Activated CD4-positive, alpha-beta T cell treated with anti-CD3 and anti-CD28 coated beads, Interleukin-2, amount 50 U/mL, for 24 hours (primary cell): ENCODE measurements around the gene EPB41L3.

Experiments used
- DNase-seq, 2 donors: peaks; one replicate each; pipeline ENCODE4 v3.0.0-alpha.2; 2020; ENCODE audit warnings: low read depth in 1 of 2, low spot score in 1 of 2

EPB41L3 gene

DNA sequence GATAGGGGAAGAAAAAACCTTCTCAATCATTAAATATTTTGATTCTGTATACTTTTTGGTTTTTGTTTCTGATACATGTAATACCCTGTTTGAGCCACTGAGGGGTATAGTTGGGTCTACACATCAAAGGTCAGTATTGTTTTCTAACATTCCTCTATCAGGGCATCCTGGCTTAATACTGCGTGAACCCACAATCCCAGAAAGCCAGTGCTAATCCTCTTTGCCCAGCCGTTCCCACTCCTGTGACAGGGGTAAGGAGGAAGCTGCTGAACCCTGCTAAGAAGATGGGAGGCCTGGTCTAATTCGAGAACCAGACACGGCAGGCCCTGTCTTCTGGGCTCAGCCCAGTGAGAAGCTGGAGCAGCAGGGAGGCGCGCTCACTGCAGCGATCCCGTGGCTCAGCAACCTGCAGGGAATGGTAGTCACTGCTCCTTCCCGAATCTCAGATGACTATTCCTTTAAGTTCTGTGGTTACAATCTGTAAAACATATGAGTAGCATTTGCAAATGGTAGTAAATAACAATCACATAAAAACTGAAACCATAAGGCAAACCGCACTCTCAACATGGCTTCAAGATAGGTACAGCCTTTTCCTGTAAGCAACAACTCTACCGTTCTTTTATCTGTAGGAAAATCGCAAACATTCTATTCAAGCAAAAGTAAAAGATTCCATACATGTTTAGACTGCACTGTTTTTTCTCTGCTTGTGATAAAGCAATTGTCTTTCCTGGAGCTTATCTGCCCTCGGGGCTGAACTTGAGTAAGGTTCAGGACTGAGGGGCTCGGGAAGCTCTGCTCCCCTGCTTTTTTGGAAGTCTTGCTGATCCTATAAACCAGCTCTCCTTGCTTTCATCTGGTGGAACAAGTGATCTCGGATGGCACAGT lies 87.0 kb downstream of the EPB41L3 start:
- no peak for DNase-seq

DNA sequence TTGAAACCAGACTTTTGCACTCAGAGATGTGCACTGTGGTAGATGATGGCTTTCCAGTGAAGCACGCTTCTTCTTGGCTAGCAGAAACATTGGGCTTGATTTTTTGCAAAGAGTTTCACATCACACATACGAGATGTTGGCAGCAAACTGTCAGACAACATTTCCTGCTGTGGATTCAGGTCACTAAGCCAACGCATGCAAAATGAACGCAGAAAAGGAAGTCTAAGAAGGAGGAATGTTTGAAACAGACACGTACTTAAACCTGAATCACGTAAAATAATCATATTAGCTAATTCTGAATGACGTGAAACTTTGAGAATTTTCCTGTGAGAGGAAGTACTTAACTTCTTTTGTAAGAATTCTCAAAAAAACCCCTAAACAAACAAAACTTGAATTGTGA lies 88.1 kb downstream of the EPB41L3 start:
- DNase-seq, result no peak

DNA sequence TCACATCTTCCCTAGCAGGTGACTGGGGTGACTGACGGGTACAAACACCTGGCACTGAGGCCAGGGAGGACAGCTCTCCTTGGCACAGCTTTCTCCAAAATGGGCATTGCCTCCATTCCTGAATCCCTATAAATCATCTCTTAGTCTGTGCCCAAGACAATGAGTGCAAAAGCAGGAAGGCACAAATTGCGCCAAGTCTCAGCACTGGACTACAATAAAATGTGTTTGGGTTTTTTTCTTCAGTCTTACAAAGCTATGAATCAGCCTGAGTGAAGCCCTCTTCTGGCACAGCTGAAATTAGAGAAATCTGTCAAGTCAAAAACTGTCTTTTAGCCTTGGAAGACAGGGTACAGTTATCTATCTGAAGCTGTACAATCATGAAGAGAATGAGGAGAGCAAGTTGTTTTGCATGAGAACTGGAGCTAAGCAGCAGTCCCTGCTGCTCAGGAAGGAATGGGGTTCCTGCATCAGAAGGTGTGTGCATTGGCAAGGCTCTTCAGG lies 90.8 kb downstream of the EPB41L3 start:
- no peak for DNase-seq

DNA sequence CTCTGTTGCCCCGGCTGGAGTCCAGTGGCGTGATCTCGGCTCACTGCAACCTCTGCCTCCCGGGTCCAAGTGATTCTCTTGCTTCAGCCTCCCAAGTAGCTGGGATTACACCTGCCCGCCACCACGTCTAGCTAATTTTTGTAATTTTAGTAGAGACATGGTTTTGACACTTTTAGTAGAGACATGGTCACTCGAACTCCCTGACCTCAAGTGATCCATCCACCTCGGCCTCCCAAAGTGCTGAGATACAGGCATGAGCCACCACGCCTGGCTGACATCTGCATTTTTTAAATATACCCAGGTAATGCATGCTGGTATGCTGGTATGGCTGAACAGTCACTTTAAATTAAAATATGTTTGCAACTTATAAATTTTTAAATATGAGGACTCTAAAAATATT lies 91.9 kb downstream of the EPB41L3 start:
- no peak for DNase-seq

DNA sequence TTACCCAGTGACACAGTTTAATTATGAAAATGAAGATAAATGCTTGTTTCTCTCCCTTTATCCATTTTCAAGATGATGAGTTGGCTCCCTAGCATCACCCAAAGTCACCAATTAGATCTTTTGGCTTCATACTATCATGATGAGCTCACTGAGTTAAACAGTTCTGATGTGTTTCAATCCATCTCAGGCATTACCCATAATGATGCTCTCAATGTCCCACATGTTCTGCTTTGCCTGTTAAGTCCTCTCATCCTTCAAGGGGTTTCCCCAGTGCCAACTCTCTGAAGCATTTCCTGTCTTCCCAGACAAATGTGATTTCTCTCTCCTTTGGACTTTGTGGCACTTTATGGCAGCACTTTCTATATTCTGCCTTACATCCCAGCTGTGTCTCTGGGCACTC lies 92.6 kb downstream of the EPB41L3 start:
- no peak for DNase-seq

DNA sequence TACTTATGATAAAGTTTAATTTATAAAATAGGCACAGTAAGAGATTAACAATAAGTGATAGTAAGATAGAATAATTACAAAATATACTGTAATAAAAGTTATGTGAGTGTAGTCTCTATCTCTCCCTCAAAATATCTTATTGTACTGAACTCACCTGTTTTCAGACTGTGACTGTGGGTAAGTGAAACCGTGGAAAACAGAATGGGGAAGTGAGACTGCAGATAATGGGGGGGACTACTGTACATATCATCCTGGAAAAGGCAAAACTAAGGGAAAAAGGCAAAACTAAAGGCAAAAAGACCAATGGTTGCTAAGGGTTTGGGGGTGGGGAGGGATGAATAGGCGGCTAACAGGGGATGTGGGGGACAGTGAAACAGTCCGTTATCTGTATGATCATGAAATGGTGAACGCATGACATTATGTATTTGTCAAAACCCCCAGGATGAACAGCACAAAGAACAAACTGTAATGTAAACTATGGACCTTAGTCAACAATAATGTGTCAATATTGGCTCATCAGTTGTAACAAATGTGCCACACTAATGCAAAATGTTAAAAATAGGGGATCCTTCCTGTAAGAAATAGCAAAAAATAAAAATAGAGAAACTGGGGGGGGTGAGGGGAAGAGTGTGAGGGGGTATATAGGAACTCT lies 93.8 kb downstream of the EPB41L3 start:
- no peak for DNase-seq

DNA sequence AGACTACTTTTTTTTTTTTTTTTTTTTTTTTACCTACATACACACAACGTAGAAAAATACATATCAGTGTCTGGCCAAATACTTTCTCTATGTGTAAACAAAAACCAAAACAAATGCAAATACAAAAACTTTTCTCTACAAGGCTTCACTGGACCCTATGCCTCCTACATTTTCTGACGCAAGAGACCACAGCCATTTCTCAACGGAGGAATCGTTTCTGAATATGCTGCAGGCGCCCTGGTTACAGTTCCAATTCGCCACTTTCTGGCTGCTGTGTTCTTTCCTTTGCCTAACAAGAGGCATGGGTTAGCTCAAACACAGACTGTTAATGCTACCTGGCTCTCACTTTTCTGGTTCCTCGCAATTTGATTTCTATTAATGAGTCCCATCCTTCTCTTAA lies 96.4 kb downstream of the EPB41L3 start:
- DNase-seq, result no peak

DNA sequence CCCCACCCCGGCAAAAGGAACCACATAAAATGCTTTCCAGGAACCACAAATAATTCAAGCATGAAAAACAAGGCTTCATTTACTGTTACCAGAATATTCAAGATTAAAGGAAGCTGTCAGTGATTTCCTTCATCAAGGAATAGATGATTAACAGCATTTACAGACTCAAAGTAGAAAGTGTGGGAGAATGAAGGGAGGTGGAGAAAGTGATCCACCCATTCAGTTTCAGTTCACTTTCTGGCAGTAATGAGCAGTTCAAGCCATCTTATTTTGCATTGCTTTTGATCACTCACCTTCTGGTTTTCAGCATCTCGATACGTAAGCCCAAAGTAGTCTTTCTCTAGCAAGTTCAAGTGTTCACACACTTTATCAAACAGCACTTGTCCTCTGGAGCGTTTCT lies 99.0 kb downstream of the EPB41L3 start:
- DNase-seq, result no peak

DNA sequence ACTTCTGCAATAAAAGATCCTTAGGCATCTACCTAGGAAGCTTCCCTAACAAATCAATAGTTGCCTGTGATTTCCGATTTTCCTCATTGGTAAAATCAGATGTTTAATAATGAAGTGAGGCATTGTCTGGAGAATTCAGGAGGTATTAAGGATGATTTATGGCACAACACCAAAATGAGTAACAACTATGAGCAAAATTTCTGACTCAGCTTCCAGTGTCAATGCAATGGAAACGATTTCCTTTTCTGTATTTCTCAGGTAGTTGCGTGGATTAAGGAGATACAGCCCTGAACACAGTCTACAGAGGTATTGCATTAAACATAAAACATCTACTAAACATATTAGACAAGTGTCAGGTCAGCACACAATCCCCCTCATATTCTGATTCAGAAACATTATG lies 99.5 kb downstream of the EPB41L3 start:
- no peak for DNase-seq

DNA sequence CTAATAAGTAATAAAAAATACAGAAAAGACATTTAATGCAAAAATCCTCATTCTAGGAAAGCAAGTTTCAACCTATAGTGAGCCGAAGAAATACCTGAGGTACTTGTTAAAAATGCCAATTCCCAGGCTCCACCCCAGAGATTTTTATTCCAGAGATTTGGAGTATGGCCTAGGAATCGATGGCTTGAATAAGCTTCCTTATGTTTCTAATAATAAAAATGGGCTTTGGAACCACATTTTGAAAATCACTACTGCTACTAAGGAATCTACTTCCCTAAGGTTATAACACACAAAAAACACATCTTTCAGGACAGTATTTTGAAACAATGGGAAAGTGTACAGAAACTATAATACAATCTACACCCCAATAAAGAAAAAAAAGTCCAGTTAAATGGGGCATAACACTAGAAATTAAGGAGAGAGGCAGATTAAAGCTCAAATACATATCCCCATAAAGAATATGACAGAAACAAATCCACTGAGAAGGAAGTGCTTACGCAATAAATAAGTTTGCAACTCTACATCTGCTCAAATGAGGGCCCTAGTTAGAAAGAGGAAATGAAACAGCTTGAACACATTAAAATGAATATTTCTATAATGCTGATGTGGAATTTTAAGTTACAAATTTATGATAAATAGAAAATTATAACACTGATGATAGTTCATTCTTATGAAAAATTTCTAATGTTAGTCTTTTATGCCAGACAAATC lies 103.7 kb downstream of the EPB41L3 start:
- no peak for DNase-seq

DNA sequence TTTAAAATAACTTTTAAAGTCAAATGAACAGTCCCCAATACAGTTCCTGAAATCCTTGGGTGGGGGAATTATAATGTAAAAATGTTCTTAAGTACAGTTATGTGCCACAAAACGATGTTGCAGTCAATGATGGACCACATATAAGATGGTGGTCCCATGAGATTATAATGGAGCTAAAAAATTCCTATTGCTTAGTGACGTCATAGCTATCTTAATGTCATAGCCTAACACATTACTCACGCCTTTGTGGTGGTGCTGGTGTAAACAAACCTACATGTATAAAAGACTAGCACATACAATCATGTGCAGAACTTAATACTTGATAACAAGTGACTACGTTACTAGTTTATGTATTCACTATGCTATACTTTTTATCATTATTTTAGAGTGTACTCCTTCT lies 109.4 kb downstream of the EPB41L3 start:
- DNase-seq, result no peak

DNA sequence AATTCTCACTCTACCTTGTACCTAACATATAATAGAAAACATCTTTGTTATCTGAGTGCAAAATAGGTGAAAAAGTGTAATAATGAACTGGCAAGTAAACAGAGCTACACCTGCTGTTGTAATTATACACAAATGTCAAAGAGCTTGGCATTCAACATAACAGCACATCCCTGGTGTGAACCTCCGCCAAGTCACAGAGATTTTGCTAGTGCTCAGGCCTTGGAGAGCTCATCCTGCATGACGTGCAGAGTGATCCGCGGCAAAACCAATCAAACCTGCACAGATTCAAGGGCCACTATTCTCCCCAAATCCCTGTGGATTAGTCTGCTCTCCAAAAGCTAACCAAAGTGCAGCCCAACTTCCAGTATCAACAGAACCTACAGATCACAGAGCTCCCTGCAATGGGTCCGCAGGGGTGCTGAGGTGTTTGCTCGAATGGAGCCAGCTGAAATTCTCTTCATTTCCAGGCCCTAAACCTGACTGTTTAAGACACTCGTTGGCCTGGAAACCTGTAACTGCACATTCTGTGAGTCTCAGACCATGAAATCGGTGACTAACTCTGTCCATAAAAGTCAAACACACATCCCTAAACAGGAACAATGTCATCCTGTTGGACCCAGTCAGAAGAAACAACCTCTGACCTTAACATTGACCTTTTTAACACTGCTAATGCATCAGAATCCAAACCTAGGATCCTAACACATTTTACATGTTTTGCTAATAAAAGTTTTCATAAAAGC lies 111.8 kb downstream of the EPB41L3 start:
- no peak for DNase-seq

DNA sequence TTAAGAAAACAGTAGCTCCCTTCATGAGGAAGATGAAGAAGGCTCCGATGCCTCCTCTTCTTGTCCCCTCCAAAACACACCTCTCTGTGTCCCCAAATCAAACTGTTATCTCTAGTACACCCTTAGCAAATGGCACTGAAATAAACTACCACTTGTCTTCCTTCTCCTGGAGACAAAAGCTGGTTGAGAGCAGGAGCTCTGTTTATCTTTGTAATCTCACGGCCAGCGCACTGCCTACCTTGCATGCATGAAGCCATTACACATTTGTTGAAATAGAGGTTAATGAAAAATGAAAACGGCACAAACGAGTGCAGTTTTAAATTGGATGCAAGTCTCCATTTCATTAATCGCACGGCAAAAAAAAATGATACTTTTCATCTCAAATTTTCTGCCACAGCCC lies 113.7 kb downstream of the EPB41L3 start:
- DNase-seq, result no peak

DNA sequence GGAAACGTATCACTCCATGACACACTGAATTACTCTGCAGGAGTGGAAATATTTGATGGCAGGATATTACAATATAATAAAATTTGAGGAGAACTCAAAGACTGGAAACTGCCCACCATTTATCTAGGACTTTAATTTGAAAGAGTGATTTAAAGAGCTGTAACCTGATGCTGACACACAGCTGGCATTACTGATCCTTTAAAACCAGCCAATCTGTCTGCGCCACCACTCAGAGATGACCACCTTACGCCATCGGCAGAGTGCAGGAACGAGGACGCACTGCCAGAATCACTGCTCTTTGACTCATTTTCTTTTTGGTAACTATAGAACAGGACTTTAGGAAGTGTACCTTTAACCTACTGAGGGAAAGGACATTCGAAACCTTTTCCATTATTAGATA lies 114.1 kb downstream of the EPB41L3 start:
- DNase-seq, result no peak

DNA sequence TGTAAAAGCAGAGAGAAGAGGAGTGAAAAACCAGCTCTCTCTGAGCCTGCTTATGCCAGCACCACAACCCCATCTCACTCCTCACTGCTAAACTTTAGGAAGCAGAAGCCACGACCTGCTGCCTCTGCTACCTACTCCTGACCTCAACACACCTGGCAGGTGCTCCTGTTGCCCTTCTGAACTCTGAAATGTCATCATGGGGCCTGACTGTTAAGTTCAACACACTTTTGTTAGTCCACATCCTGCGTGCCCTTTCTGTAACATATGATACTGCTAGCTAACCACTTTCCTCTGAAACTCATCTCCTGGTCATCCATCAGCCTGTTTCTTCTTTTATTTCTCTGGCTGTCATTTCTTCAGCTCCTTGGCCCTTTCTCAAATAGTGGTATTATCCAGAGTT lies 118.1 kb downstream of the EPB41L3 start:
- DNase-seq, result no peak

DNA sequence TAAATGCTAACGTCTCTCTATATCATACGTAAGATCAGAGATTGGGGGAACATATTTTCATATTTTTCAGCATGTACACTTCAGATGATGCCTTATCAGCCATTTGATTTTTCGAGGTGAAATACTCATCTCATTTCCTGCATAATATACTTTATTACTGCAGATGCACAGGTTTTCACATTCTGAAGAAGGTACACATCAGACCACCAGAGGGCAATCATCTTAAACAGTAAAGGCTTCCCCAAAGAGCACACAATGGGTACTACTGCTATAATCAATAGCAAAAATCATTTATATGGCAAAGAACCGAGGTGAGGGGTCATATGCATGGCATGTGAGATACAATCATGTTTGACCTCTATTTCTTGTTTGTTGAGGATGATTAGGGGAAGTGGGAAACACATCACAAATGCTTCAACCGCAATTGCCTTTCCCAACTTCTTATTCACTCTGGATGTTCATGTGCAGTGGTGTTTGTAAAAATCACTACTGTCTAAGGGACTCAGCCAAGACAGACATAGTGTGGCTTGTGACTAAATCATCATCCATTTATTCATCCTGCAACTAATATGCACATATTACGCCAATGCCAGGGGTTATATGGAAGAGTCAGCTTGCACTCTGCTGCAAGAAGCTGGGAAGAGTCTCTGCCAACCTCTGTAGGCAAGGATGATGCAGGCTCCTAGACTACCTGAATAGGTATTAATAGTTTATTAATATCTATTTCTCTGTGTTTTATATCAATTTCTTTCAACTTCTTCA lies 118.7 kb downstream of the EPB41L3 start:
- DNase-seq, result peak in 1 of 2 donors; percentile 4

DNA sequence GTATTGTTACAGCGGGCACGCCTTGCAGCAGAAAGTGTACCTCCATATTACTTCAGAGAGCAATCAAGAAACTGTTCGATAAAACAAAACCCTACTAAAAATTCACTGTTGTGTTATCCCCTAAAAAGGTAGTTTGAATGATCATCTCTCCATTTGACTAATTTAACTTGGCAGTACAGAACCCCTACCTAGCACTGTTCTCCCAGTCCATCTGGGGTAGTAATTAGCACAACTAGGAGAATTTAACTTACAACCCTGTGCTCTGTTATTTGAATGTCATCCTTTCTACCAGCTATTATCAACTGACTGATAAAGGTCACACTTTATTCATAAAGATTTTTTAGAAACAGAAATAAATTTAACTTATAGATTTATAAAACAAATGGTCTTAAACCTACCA lies 121.2 kb downstream of the EPB41L3 start:
- DNase-seq, result no peak

DNA sequence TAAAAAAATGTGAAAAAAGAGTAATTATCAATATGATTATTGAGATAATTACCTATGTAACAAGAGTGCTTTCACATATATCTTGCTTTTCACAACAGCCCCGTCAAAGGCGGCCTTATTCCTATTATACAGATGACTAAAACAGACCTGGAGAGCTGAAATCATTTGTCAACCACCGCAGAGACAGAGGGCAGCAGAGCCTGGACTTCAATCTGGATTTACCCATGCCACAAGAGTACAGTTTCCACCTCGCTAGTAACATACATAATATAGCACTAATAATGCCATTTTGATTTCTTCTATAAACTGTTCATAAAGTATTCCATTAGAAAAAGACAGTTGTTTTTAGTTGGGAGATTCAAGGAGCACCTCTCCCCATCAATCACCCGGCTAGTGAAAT lies 121.8 kb downstream of the EPB41L3 start:
- no peak for DNase-seq

DNA sequence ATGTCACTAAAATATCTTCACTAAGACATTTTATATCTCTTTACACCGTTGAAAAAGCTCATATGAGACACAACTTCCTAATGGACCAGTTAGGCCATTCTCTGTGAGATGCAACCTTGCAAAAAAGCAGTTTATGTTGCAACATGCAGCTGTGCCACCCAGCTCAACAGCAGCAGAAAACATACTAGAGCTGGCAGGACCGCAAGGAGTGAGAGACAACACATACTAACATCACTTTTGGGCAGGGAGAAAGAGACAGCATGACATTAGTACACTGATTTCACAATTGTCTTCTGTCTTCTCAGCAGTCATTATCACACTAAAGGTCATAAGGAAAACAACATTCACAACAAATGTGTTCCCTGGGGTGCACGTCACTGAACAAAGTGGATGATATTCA lies 122.9 kb downstream of the EPB41L3 start:
- DNase-seq, result no peak

DNA sequence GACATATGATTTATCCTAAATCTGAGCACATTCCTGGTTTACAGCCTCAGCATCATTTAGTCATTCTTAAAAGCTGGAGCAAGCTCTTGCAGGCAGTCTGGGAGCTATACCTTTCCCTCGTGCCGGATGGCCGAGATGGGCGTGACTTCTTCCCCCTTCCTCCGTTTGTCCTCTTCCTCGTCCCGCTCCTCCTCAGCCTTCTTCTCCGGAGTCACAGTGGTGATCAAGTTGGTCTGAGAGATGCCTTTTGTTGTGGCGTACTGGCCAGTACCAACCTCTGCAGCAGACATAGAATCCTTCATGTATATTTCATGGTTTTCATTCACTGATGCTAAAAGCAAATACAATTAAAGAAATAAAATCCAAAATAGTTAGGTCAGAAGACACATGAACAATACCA lies 124.2 kb downstream of the EPB41L3 start:
- no peak for DNase-seq

DNA sequence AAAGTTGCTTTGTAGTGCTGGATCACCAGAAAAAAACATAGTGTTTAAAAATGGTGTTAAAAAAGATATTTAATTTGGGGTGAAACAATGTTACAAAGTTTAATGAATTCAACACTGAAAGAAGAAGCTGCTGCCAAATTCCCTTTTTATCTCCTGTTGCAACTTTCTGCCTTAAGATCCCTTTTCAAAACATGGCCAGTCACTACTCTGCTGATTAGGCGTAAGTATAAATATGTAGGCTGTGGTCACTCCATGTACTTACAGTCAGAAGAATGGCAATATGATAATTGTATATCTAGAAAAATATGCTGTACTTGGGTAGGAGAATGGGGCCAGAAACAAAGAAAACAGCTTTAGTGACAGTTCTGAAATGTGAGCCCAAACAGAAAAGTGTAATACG lies 124.8 kb downstream of the EPB41L3 start:
- no peak for DNase-seq
